AG09319 (cell line): ENCODE results near the gene PRR20A.

Source experiments
- DNase-seq: peaks from one replicate; pipeline ENCODE4 v3.0.0-alpha.2; 2010; ENCODE audit warnings: low read depth; ENCODE audit errors: extremely low read depth
- CTCF ChIP-seq: IDR thresholded peaks from 2 replicates; pipeline ENCODE4 v1.5.1; 2011; ENCODE audit warnings: low read depth, mild to moderate bottlenecking, inconsistent platforms, low read length, moderate library complexity

The PRR20A gene

DNA sequence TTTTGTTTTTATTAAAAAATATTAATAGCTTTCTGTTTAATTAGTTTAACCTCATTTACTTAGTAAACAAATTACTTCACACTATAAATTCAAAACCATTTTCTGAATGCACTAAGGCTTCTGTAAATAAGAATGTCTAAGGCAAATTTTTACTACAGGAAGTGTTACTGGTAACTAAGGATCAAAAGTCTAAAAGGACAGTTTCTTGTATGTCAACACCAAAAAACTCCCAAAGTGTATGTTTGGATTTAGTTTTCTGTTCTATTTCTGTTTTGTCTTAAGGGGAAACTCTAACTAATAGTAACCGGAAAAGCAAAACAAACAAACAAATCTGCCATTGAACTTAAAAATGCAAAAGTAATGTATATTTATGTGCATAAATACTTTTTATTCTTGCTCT is 50.9 kb downstream of the PRR20A start:
- DNase-seq = no peak
- TF ChIP-seq CTCF = no peak
